ENCODE results near the gene MAP2. TPM values are rescaled to one million over a fixed set of nuclear protein-coding genes. Genes with fewer than 3 reads are reported as not detected.

MAP2 gene
- total RNA-seq, 1 donor from 2014 or later = 119 TPM

DNA sequence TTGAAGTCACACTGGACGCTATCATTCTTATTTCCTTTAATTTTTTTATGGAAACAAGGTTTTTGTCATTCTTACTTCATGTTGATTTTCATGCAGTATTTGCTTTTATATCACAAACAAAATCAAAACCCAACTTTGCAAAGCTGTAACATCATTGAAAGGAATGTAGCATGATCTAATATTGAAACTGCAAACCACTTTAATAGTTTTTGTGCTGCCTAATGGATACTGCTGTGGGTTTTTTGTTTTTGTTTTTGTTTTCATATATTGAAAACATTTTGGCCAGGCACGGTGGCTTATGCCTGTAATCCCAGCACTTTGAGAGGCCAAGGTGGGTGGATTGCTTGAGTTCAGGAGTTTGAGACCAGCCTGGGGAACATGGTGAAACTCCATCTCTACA is 81.6 kb downstream of the MAP2 start:
- Mint-ChIP-seq H3K27me3 (ENCODE audit: low read depth) (no peaks in the 10 kb centered on the region), H3K27ac (ENCODE audit: unreplicated experiment) (no peak overlapping the region), H3K4me1 (peaks cover 12% of the 10 kb centered on the region), H3K4me3 (no peak overlapping the region), H3K9me3 (no peaks in the 10 kb centered on the region), H3K36me3 (ENCODE audit: low read depth) (peaks cover under 1% of the 10 kb centered on the region)
- TF ChIP-seq, protein P1, sequence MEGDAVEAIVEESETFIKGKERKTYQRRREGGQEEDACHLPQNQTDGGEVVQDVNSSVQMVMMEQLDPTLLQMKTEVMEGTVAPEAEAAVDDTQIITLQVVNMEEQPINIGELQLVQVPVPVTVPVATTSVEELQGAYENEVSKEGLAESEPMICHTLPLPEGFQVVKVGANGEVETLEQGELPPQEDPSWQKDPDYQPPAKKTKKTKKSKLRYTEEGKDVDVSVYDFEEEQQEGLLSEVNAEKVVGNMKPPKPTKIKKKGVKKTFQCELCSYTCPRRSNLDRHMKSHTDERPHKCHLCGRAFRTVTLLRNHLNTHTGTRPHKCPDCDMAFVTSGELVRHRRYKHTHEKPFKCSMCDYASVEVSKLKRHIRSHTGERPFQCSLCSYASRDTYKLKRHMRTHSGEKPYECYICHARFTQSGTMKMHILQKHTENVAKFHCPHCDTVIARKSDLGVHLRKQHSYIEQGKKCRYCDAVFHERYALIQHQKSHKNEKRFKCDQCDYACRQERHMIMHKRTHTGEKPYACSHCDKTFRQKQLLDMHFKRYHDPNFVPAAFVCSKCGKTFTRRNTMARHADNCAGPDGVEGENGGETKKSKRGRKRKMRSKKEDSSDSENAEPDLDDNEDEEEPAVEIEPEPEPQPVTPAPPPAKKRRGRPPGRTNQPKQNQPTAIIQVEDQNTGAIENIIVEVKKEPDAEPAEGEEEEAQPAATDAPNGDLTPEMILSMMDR (conservative IDR thresholded peaks at IDR 0.05) = no peak
- no peak for DNase-seq (ENCODE audit: low read depth, low spot score)

DNA sequence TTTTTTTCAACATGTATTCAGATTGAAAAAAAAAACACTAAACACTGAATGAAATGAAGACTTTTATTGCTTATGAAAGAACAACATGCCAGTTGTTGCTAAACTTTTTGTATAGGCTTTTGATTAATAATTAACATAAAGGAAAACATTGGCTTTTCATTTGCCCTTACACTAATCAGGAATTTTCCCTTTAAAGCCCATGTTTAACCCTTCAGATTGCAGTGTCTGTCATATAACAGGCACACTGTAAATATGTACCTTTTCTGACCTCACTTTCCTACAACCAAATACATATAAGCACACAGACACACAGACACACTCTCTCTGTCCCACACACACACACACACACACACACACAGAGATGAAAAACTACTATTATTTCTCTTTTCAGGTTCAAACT is 84.4 kb downstream of the MAP2 start:
- DNase-seq (ENCODE audit: low read depth, low spot score) = no peak
- Mint-ChIP-seq H3K27me3 (ENCODE audit: low read depth) (no peaks in the 10 kb centered on the region), H3K4me3 (no peak overlapping the region), H3K36me3 (ENCODE audit: low read depth) (no peaks in the 10 kb centered on the region), H3K27ac (ENCODE audit: unreplicated experiment) (no peak overlapping the region), H3K4me1 (peaks cover 2% of the 10 kb centered on the region), H3K9me3 (no peaks in the 10 kb centered on the region)
- TF ChIP-seq, protein P1 (conservative IDR thresholded peaks at IDR 0.05) = no peak

DNA sequence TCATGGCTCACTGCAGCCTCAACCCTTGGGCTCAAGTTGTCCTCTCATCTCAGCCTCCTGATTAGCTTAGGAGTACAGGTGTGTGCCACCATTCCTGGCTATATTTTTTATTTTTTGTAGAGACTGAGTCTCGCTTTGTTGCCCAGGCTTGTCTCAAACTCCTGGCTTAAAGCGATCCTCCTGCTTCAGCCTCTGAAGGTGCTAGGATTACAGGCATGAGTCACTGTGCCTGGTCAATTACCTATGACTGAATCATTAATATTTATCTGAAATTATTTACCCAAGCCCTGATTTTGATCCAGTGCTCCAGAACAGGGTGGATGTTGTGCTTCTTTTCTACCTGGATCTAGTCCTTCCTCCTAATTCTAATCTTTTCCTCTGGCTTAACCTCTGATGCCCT is 87.8 kb downstream of the MAP2 start:
- TF ChIP-seq, protein P1 (conservative IDR thresholded peaks at IDR 0.05) = no peak
- H3K4me1 Mint-ChIP-seq = no peaks in the 10 kb centered on the region
- no peak overlapping the region for H3K27ac Mint-ChIP-seq (ENCODE audit: unreplicated experiment)
- no peaks in the 10 kb centered on the region for H3K9me3 Mint-ChIP-seq
- no peak overlapping the region for H3K4me3 Mint-ChIP-seq
- H3K27me3 Mint-ChIP-seq (ENCODE audit: low read depth) = no peaks in the 10 kb centered on the region
- no peak for DNase-seq (ENCODE audit: low read depth, low spot score)
- peaks cover 3% of the 10 kb centered on the region for H3K36me3 Mint-ChIP-seq (ENCODE audit: low read depth)

DNA sequence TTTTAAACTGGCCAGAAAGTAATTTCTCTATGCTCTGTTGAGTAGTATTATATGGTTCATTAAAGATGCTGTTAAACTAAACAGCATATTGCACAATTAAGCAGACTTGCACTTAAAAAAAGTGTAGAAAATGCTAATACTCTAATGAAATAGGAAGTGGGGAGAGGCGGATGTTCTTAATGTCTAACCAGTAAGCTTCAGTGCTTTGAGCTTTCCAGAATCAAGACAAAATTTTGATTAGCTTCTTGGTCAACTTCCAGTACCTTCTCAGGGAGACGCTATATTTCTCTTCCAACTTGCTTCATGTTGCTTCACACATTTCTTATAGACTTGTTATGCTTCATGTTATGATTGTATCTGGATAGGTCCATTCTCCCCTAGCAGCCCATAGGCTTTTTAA is 89.1 kb downstream of the MAP2 start:
- DNase-seq (ENCODE audit: low read depth, low spot score) = no peak
- TF ChIP-seq, protein P1 (conservative IDR thresholded peaks at IDR 0.05) = no peak
- Mint-ChIP-seq H3K9me3 (no peaks in the 10 kb centered on the region), H3K4me1 (peaks cover under 1% of the 10 kb centered on the region), H3K4me3 (no peak overlapping the region), H3K36me3 (ENCODE audit: low read depth) (peaks cover 3% of the 10 kb centered on the region), H3K27me3 (ENCODE audit: low read depth) (no peaks in the 10 kb centered on the region), H3K27ac (ENCODE audit: unreplicated experiment) (no peak overlapping the region)

DNA sequence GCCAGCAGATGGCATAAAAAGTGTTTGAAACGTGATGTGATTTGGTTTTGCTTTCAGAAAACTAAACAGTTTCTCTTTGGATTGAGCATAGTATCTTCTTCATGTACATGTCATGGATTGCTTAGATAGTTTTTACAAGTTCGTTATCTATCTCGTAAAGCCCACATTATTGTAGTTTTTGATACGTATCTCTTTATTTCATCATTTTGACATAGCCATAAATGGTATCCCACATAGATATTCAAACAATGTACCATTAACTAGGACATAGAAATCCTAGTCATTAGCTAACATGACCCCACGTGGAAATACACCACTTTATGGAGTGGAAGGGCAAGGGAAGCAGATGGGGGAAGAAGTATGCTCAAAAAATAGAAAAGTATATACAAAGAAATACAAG is 93.6 kb downstream of the MAP2 start:
- no peak for DNase-seq (ENCODE audit: low read depth, low spot score)
- TF ChIP-seq, protein P1 (conservative IDR thresholded peaks at IDR 0.05) = no peak
- H3K4me1 Mint-ChIP-seq = peaks cover 23% of the 10 kb centered on the region
- peaks cover 3% of the 10 kb centered on the region for H3K36me3 Mint-ChIP-seq (ENCODE audit: low read depth)
- no peak overlapping the region for H3K27ac Mint-ChIP-seq (ENCODE audit: unreplicated experiment)
- H3K27me3 Mint-ChIP-seq (ENCODE audit: low read depth) = no peaks in the 10 kb centered on the region
- no peaks in the 10 kb centered on the region for H3K9me3 Mint-ChIP-seq
- no peak overlapping the region for H3K4me3 Mint-ChIP-seq

DNA sequence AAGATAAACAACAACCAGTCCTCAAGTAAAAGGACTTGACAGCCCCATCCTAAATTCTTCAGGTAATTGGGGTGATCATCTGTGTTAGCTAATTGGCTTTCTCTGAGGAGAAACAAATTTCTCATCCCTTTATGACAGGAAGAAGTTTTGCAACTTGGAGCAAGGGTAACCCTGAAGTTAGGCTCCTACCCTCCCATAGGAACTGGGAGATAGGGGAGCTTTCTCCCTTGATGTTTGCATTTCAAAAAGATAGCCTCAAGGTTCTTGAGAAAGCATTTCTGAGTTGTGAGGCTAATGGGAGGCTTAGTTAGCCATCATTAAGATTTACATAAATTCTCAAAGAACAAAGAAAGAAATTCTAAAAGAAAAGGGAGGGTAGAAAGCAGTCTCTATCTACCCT is 95.4 kb downstream of the MAP2 start:
- TF ChIP-seq, protein P1 (conservative IDR thresholded peaks at IDR 0.05) = no peak
- H3K9me3 Mint-ChIP-seq = no peaks in the 10 kb centered on the region
- no peaks in the 10 kb centered on the region for H3K27me3 Mint-ChIP-seq (ENCODE audit: low read depth)
- no peak overlapping the region for H3K4me3 Mint-ChIP-seq
- H3K27ac Mint-ChIP-seq (ENCODE audit: unreplicated experiment) = no peak overlapping the region
- H3K36me3 Mint-ChIP-seq (ENCODE audit: low read depth) = peaks cover 3% of the 10 kb centered on the region
- H3K4me1 Mint-ChIP-seq = peaks cover 39% of the 10 kb centered on the region
- DNase-seq (ENCODE audit: low read depth, low spot score) = no peak

All from neural crest cell (in vitro differentiated cells).